ENCODE data around the gene TMEM269.

GRCh38 chr1:42834803-42835202 is 50.0 kb downstream of the TMEM269 start:
- TF ChIP-seq CTCF (conservative IDR thresholded peaks at IDR 0.05; ENCODE audit: low read depth, low read length): no peak
- TF ChIP-seq EZH2 (IDR thresholded peaks at IDR 0.05; ENCODE audit: borderline replicate concordance, low read depth, low read length, poor library complexity, severe bottlenecking): no peak

Data from A673 (cell line).